SK-N-SH (cell line): ENCODE measurements around the gene LRRC49. TPM values are rescaled to one million over a fixed set of nuclear protein-coding genes. Genes with fewer than 3 reads are reported as not detected.
A peak's percentile ranks its signal among the peaks of the same experiment; 100 is the strongest.

Experiments
- CTCF ChIA-PET: fragments of 300-600, 350-600 bp; formaldehyde crosslinking; extraction: SDS; loops from one replicate; lab custom pipeline; 2021; lab: Yijun Ruan, JAX
- POLR2A ChIA-PET: fragments of 350-600 bp; sonication (Branson Sonifier 250); formaldehyde crosslinking; extraction: SDS; loops from one replicate; lab custom pipeline; 2020; ENCODE audit warnings: antibody characterized with exemption, inconsistent platforms; lab: Yijun Ruan, JAX
- DNase-seq: peaks from one replicate; pipeline ENCODE4 v3.0.0; 2012
- H2AFZ ChIP-seq: fragments of 200-600 bp; sonication (generic); 2 replicates; pipeline ENCODE4 v1.8.1; 2016; ENCODE audit warnings: antibody characterized with exemption, mild to moderate bottlenecking, low read depth
- H3F3A ChIP-seq: fragments of 200-600 bp; sonication (generic); replicated peaks from 2 replicates; pipeline ENCODE3; 2016; ENCODE audit warnings: antibody characterized with exemption, mild to moderate bottlenecking; ENCODE audit not compliant: insufficient read depth
- H3K27ac ChIP-seq, 2 experiments: fragments of 200-500 bp in 1 of 2; fragments of 200-600 bp in 1 of 2; sonication (Bioruptor generic) in 1 of 2; sonication (generic), shearing (Covaris generic) in 1 of 2; 2 replicates each; pipeline versions ENCODE4 v1.5.1 to v1.6.1; 2014 to 2016; ENCODE audit warnings: low read depth in 2 of 2, inconsistent platforms in 1 of 2, low read length in 1 of 2, mild to moderate bottlenecking in 1 of 2, mixed read lengths in 1 of 2
- H3K27me3 ChIP-seq: fragments of 200-600 bp; sonication (generic), shearing (Covaris generic); 2 replicates; pipeline ENCODE4 v1.6.1; 2016; ENCODE audit warnings: mixed run types; ENCODE audit not compliant: insufficient read depth
- H3K36me3 ChIP-seq, 2 experiments: fragments of 200-500 bp in 1 of 2; fragments of 200-600 bp in 1 of 2; sonication (Bioruptor generic) in 1 of 2; sonication (generic) in 1 of 2; replicated peaks in 1 of 2; 2 replicates each; pipeline versions ENCODE3 to v1.5.1; 2014 to 2016; ENCODE audit warnings: low read length in 1 of 2, mild to moderate bottlenecking in 1 of 2; ENCODE audit not compliant: insufficient read depth in 2 of 2, control insufficient read depth in 1 of 2
- H3K4me1 ChIP-seq, 2 experiments: fragments of 200-500 bp in 1 of 2; fragments of 200-600 bp in 1 of 2; sonication (Bioruptor generic) in 1 of 2; sonication (generic), shearing (Covaris generic) in 1 of 2; 2 replicates each; pipeline versions ENCODE4 v1.5.1 to v1.6.1; 2014 to 2016; ENCODE audit warnings: low read depth in 1 of 2, low read length in 1 of 2, mixed run types in 1 of 2; ENCODE audit not compliant: insufficient read depth in 2 of 2, control insufficient read depth in 1 of 2
- H3K4me2 ChIP-seq: fragments of 200-600 bp; sonication (generic), shearing (Covaris generic); 2 replicates; pipeline ENCODE4 v1.6.1; 2017; ENCODE audit warnings: mixed run types
- H3K4me3 ChIP-seq, 2 experiments: fragments of 200-500 bp in 1 of 2; fragments of 200-600 bp in 1 of 2; sonication (Bioruptor generic) in 1 of 2; sonication (generic), shearing (Covaris generic) in 1 of 2; 2 replicates each; pipeline versions ENCODE4 v1.5.1 to v1.8.1; 2014 to 2016; ENCODE audit warnings: low read depth in 2 of 2, inconsistent platforms in 1 of 2, low read length in 1 of 2, mild to moderate bottlenecking in 1 of 2, mixed read lengths in 1 of 2, moderate library complexity in 1 of 2
- H3K79me2 ChIP-seq: fragments of 200-600 bp; sonication (generic); 2 replicates; pipeline ENCODE4 v1.8.1; 2017; ENCODE audit warnings: mild to moderate bottlenecking; ENCODE audit not compliant: insufficient read depth
- H3K9ac ChIP-seq: fragments of 200-600 bp; sonication (generic); 2 replicates; pipeline ENCODE4 v1.6.1; 2017; ENCODE audit warnings: mixed run types
- H3K9me2 ChIP-seq: fragments of 200-600 bp; sonication (generic); 2 replicates; pipeline ENCODE4 v1.6.1; 2017; ENCODE audit warnings: mixed run types
- H3K9me3 ChIP-seq: fragments of 200-600 bp; sonication (generic); 2 replicates; pipeline ENCODE4 v1.6.1; 2017; ENCODE audit warnings: mixed run types, mild to moderate bottlenecking, moderate library complexity
- H4K20me1 ChIP-seq: fragments of 200-600 bp; sonication (generic); 2 replicates; pipeline ENCODE4 v1.6.1; 2017; ENCODE audit warnings: mild to moderate bottlenecking, mixed run types; ENCODE audit not compliant: insufficient read depth
- CHD2 ChIP-seq: fragments of 150-350 bp; IDR thresholded peaks from 2 replicates; pipeline ENCODE4 v1.6.1; 2018; ENCODE audit warnings: low read length; ENCODE audit not compliant: partially characterized antibody
- CTCF ChIP-seq: fragments of 200-600 bp; sonication (generic); IDR thresholded peaks from 2 replicates; pipeline ENCODE4 v1.6.1; 2017; ENCODE audit warnings: antibody characterized with exemption, mild to moderate bottlenecking, moderate library complexity
- ELF1 ChIP-seq: IDR thresholded peaks from 2 replicates; pipeline ENCODE4 v1.4.0; 2012
- FOXJ3 ChIP-seq: sonication (generic); formaldehyde crosslinking; IDR thresholded peaks from 2 replicates; pipeline ENCODE4 v1.5.1; 2020; ENCODE audit warnings: mild to moderate bottlenecking, missing genetic modification reagents
- FOXM1 ChIP-seq: IDR thresholded peaks from 2 replicates; pipeline ENCODE4 v1.4.0; 2012; ENCODE audit warnings: low read depth, mild to moderate bottlenecking
- JUND ChIP-seq: IDR thresholded peaks from 2 replicates; pipeline ENCODE4 v1.4.0; 2012
- MAX ChIP-seq: IDR thresholded peaks from 2 replicates; pipeline ENCODE4 v1.4.0; 2012; ENCODE audit warnings: low read depth
- MXI1 ChIP-seq: IDR thresholded peaks from 2 replicates; pipeline ENCODE4 v1.6.1; 2012; ENCODE audit warnings: mild to moderate bottlenecking, low read depth, low read length, improper control_type of control experiment
- NFIC ChIP-seq: IDR thresholded peaks from 2 replicates; pipeline ENCODE4 v1.4.0; 2012; ENCODE audit warnings: borderline replicate concordance
- NRF1 ChIP-seq: IDR thresholded peaks from 2 replicates; pipeline ENCODE4 v1.6.1; 2012; ENCODE audit warnings: low read depth, mild to moderate bottlenecking, low read length
- RAD21 ChIP-seq: IDR thresholded peaks from 2 replicates; pipeline ENCODE4 v1.6.1; 2012; ENCODE audit warnings: mild to moderate bottlenecking, low read length
- REST ChIP-seq: IDR thresholded peaks from 2 replicates; pipeline ENCODE4 v1.6.1; 2012; ENCODE audit warnings: mild to moderate bottlenecking, low read depth, low read length, moderate library complexity
- RFX5 ChIP-seq: IDR thresholded peaks from 2 replicates; pipeline ENCODE4 v1.6.1; 2012; ENCODE audit warnings: mild to moderate bottlenecking, improper control_type of control experiment, low read length
- RXRA ChIP-seq: IDR thresholded peaks from 2 replicates; pipeline ENCODE4 v1.4.0; 2012; ENCODE audit warnings: low read depth, mild to moderate bottlenecking, borderline replicate concordance
- SIN3A ChIP-seq: IDR thresholded peaks from 2 replicates; pipeline ENCODE4 v1.6.1; 2012; ENCODE audit warnings: low read depth, mild to moderate bottlenecking, low read length, moderate library complexity, borderline replicate concordance
- TAF1 ChIP-seq: IDR thresholded peaks from 2 replicates; pipeline ENCODE4 v1.6.1; 2012; ENCODE audit warnings: low read depth, mild to moderate bottlenecking, low read length, moderate library complexity, borderline replicate concordance
- TCF12 ChIP-seq: IDR thresholded peaks from 2 replicates; pipeline ENCODE4 v1.4.0; 2012
- TEAD4 ChIP-seq: IDR thresholded peaks from 2 replicates; pipeline ENCODE4 v1.4.0; 2012; ENCODE audit warnings: mild to moderate bottlenecking, borderline replicate concordance; ENCODE audit not compliant: insufficient read depth
- USF1 ChIP-seq: IDR thresholded peaks from 2 replicates; pipeline ENCODE4 v1.4.0; 2012; ENCODE audit warnings: low read depth, borderline replicate concordance
- WGBS: methylation state at CpG from one replicate; pipeline ENCODE4 v1.1.6; 2017; ENCODE audit warnings: low lambda C conversion rate; 5-methylcytosine and 5-hydroxymethylcytosine counted together
- polyA plus RNA-seq, 3 experiments: library from polyadenylated mRNA; depleted of rRNA; stranded (reverse); fragments of >200 nt; gene quantifications; 2 replicates each; pipeline ENCODE4 v1.2.3, GENCODE V29; 2012

LRRC49 gene
- polyA plus RNA-seq, 1 of the 3 experiments (the other 2 are of a cell fraction): 7.2 TPM

GRCh38 chr15:71048913-71049675 is 156.5 kb downstream of the LRRC49 start (continued):
- TF ChIP-seq CTCF: no peak
- peak; percentile 48; the same call in 1 of the 2 replicates for TF ChIP-seq MAX
- TF ChIP-seq USF1: no peak
- TF ChIP-seq NRF1: no peak
- peak; percentile 95 for TF ChIP-seq RXRA
- peak; percentile 95 for TF ChIP-seq TEAD4
- TF ChIP-seq FOXJ3: no peak
- peak; percentile 36; the same call in 1 of the 2 replicates for TF ChIP-seq ELF1
- TF ChIP-seq RAD21: no peak
- TF ChIP-seq CHD2: no peak
- TF ChIP-seq RFX5: no peak

- no peaks in the 10 kb centered on the region for H3K79me2 ChIP-seq
- peaks cover 0 to 36% of the 10 kb centered on the region in 2 experiments; a peak in 3 of 4 replicates for H3K4me1 ChIP-seq
- DNase-seq: no peak
- ChIA-PET POLR2A (no interaction called here), CTCF (interaction anchor here (1.1 to 1.2 kb wide), 3 partner anchors 9 to 336 kb away, joined by 3 to 5 read pairs (median 4); partner anchors contain the start of gene THSD4)
- H2AFZ ChIP-seq: no peak overlapping the region
- peak overlapping the region; percentile 72 for H3K9ac ChIP-seq
- H3K4me3 ChIP-seq: no peak overlapping the region
- 75% methylated on average over 3 of the region's 3 CpGs for WGBS
- peaks cover 0 to 3% of the 10 kb centered on the region in 2 experiments for H3K36me3 ChIP-seq
- H3F3A ChIP-seq: peaks cover 48% of the 10 kb centered on the region
- no peaks in the 10 kb centered on the region for H3K9me2 ChIP-seq
- H3K4me2 ChIP-seq: peak overlapping the region; percentile 55
- H3K27me3 ChIP-seq: no peaks in the 10 kb centered on the region
- H3K9me3 ChIP-seq: no peaks in the 10 kb centered on the region
- peak overlapping the region; percentile 47 to 97; a peak in 3 of 4 replicates for H3K27ac ChIP-seq
- no peaks in the 10 kb centered on the region for H4K20me1 ChIP-seq
- TF ChIP-seq FOXM1 (no peak), RAD21 (no peak), TAF1 (no peak), REST (no peak), NFIC (no peak), JUND (no peak), TCF12 (no peak), MXI1 (no peak), RXRA (no peak), RFX5 (no peak), SIN3A (no peak), CTCF (no peak)
These were observed 157.2 kb downstream of the LRRC49 start for GRCh38 chr15:71049706-71050422.
